GM18909 (cell line): ENCODE results near the gene RAP1A.
A peak's percentile ranks its signal among the peaks of the same experiment; 100 is the strongest.

ENCODE experiments used
- ATAC-seq: cut with Tn5 transposase; IDR thresholded peaks from one replicate; pipeline ENCODE4 v1.9.1; 2021; ENCODE audit warnings: mild to moderate bottlenecking; ENCODE audit not compliant: unreplicated experiment, poor library complexity

Gene RAP1A

GRCh38 chr1:111747947-111748346 lies 128.4 kb downstream of the RAP1A start:
- ATAC-seq: no peak

GRCh38 chr1:111749628-111750027 lies 130.0 kb downstream of the RAP1A start:
- no peak for ATAC-seq

- no peak for ATAC-seq
Observed at GRCh38 chr1:111750856-111751255, 131.3 kb downstream of the RAP1A start.

- no peak for ATAC-seq
Observed at GRCh38 chr1:111751906-111752575, 132.5 kb downstream of the RAP1A start.

GRCh38 chr1:111754984-111755330 lies 135.4 kb downstream of the RAP1A start:
- peak; percentile 14 for ATAC-seq

- peak; percentile 93 for ATAC-seq
Observed at GRCh38 chr1:111755331-111756123, 135.9 kb downstream of the RAP1A start, which contains the start of gene DDX20. Gene DDX20 (plus strand): TSS chr1:111755901. CDS start chr1:111755925, 24 bp downstream.

- ATAC-seq: peak; percentile 3
Observed at GRCh38 chr1:111756124-111756513, 136.5 kb downstream of the RAP1A start.

GRCh38 chr1:111758373-111758772 lies 138.8 kb downstream of the RAP1A start:
- ATAC-seq: no peak

GRCh38 chr1:111761717-111762116 lies 142.1 kb downstream of the RAP1A start:
- ATAC-seq: no peak

- no peak for ATAC-seq
Observed at GRCh38 chr1:111762332-111762731, 142.7 kb downstream of the RAP1A start.
